H7 (cell line): ENCODE results near the gene MYRIP. TPM values are rescaled to one million over a fixed set of nuclear protein-coding genes. Genes with fewer than 3 reads are reported as not detected.
"Not testable (repeated sequence)": the region's sequence is repeated elsewhere in the genome, so short reads cannot be mapped to it uniquely, and the experiment has no call there.

ENCODE experiments used
- DNase-seq: peaks from one replicate; pipeline ENCODE4 v3.0.0; 2012
- H3K27me3 ChIP-seq: 2 replicates; pipeline ENCODE4 v1.6.0; 2011; ENCODE audit warnings: mild to moderate bottlenecking, low read length; ENCODE audit not compliant: control insufficient read depth, insufficient read depth
- H3K36me3 ChIP-seq: replicated peaks from 2 replicates; pipeline ENCODE4 v1.5.1; 2011; ENCODE audit warnings: low read length; ENCODE audit not compliant: control insufficient read depth, insufficient read depth
- H3K4me3 ChIP-seq: 2 replicates; pipeline ENCODE4 v1.5.1; 2011; ENCODE audit warnings: low read depth, mild to moderate bottlenecking, control low read depth, low read length, moderate library complexity; ENCODE audit not compliant: insufficient read depth
- total RNA-seq: library from RNA; depleted of rRNA; stranded (reverse); fragments of >200 nt; shearing (Covaris generic); gene quantifications from 2 replicates; pipeline ENCODE4 v1.2.3, GENCODE V29; 2014

MYRIP gene
- total RNA-seq, 1 experiment from 2014 or later = 7.8 TPM

DNA sequence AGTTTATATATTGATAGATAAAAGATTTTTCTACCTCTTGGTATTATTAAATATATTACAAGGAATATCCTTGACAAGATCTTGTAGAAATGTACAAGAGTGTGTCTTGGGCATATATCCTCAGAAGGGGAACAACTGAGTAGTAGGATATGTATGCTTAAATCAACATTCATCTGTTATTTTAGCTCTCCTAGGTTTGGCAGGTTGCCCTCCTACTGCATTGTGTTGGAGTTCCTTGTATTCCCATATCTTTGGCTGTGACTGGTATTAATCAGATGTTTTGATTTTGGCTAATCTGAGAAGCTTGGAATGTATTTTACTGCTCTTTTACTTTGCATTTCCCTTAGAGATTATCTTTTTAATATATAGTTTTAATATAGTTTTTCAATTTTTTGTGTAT is 4.6 kb downstream of the MYRIP start:
- H3K27me3 ChIP-seq = peaks cover 26% of the 10 kb centered on the region
- no peaks in the 10 kb centered on the region for H3K36me3 ChIP-seq
- H3K4me3 ChIP-seq = no peak overlapping the region
- DNase-seq = no peak

DNA sequence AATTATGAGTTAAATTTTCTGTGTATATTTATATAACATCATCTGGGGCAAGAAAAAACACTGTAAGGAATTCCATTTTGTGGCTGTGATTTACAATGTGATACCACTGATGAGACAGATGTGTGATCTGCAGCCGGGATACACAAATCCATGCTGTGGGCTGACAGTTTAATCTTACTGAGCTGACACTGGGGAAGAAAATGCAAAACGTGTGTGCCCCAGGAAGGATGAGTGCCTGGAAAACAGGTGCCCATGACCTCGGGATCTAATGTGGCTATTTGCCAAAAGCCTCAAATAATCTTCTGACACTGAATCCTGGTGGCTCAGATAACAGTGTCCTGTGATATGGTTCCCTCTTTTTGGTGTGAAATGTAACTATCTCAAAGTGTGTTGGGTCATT is 10.5 kb downstream of the MYRIP start:
- no peaks in the 10 kb centered on the region for H3K27me3 ChIP-seq
- H3K4me3 ChIP-seq = no peak overlapping the region
- no peaks in the 10 kb centered on the region for H3K36me3 ChIP-seq
- DNase-seq = no peak

DNA sequence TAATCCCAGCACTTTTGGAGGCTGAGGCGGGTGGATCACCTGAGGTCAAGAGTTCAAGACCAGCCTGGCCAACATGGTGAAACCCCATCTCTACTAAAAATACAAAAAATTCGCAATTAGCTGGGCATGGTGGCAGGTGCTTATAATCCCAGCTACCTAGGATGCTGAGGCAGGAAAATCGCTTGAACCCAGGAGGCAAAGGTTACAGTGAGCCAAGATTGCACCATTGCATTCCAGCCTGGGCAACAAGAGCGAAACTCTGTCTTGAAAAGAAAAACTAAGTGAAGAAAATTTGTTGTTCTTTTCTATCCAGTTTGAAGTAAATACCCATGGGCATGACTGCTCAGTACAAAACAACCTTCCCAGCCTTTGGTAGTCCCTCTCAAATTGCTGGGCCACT is 24.4 kb downstream of the MYRIP start:
- not testable (repeated sequence) for H3K4me3 ChIP-seq, H3K36me3 ChIP-seq, DNase-seq, H3K27me3 ChIP-seq

DNA sequence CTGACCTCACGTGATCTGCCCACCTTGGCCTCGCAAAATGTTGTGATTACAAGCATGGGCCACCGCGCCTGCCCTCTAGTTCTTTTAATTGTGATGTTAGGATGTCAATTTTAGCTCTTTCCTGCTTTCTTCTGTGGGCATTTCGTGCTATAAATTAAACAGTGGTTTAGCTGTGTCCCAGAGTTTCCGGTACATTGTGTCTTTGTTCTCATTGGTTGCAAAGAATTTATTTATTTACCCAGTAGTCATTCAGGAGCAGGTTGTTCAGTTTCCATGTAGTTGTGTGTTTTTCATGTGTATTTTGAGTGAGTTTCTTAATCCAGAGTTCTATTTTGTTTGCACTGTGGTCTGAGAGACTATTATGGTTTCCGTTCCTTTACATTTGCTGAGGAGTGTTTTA is 30.1 kb downstream of the MYRIP start:
- H3K27me3 ChIP-seq = no peaks in the 10 kb centered on the region
- H3K4me3 ChIP-seq = no peak overlapping the region
- no peak for DNase-seq
- H3K36me3 ChIP-seq = no peaks in the 10 kb centered on the region

DNA sequence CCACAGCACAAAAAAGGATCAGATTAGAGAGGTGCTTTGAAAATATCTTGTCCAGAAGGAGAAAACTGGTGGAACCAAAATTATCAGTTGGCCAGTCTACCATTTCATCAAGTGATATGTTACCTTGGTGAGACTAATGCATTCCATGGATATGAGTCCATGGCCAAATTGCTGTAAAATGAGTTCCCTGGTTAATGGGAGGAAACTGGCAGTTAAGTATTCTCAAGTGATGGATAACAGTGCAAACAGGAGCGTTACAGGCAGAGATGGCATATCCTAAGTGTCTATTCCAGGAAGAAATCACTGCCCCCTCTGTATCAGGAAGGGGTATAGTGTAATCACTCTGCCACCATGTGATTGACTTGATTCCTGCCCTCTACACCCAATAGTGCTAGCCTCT is 34.0 kb downstream of the MYRIP start:
- no peaks in the 10 kb centered on the region for H3K27me3 ChIP-seq
- no peak overlapping the region for H3K4me3 ChIP-seq
- no peak for DNase-seq
- no peaks in the 10 kb centered on the region for H3K36me3 ChIP-seq

DNA sequence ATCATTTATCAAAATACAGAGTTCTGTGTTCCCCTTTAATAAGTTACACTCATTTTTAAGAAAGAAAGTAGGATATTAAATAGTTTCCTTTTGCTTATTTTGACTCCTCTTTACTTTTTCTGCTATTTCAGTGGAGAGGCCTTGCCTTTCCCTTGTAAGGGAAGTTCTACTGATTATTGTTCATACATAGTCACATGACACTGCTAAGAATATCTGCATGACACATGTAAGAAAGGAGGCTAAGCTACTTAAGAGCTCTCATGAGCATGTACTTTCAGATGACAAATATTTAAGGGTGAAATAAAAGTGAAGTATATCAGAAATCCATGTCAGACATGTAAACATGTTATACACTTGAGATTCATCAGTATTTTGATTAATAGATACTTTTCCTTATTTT is 39.0 kb downstream of the MYRIP start:
- Histone ChIP-seq H3K4me3 (no peak overlapping the region), H3K27me3 (no peaks in the 10 kb centered on the region), H3K36me3 (no peaks in the 10 kb centered on the region)
- DNase-seq = no peak

DNA sequence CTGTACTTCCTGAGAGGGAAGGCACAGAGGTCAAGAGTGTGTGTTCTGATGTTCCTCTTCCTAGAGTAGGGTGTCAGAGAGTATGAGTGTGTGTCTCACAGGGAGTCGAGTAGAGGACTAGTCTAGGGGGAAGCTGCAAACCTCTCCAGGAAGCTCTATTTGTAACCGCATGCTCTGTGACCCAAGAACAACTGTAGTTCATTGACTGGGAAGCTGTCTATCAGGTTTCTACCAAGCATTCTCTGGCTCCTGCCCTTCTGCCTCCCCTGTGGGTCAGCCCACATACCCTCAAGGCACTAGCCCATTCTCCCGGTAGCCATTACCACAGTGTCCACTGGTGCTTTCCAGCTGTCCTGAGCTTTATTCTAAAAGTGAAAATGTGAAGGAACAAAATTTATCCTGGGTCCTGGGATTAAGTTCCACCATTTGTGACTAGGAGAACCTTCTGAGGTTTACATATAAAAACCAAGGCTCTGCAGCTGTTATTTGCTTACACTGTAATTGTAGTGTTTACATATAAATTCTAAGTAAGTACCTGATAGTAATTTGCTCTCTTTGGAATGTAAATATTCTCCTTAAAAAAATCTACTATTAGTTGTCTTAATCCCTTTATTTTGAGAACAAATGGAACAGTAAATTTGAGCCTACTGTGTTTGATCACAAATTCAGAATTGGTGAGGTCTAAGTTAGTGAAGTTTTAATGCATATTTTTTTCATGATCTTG is 40.7 kb downstream of the MYRIP start:
- Histone ChIP-seq H3K27me3 (no peaks in the 10 kb centered on the region), H3K4me3 (no peak overlapping the region), H3K36me3 (no peaks in the 10 kb centered on the region)
- DNase-seq = no peak

DNA sequence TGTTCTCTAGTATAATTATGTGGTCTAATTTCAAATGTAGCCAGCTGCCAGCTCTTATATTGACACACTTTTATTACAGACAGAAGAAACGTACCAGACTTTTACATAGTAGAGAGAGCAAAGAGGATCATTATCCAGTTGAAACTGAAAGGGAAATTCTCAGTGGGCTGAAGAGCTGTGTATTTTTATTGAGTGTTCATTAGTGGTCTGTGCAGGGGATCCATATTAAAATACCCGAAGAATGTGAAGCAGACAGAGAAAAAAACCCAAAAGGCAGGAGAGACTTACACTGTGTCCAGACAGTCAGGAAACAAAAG is 41.3 kb downstream of the MYRIP start:
- no peak overlapping the region for H3K4me3 ChIP-seq
- H3K27me3 ChIP-seq = no peaks in the 10 kb centered on the region
- no peaks in the 10 kb centered on the region for H3K36me3 ChIP-seq
- DNase-seq = no peak

DNA sequence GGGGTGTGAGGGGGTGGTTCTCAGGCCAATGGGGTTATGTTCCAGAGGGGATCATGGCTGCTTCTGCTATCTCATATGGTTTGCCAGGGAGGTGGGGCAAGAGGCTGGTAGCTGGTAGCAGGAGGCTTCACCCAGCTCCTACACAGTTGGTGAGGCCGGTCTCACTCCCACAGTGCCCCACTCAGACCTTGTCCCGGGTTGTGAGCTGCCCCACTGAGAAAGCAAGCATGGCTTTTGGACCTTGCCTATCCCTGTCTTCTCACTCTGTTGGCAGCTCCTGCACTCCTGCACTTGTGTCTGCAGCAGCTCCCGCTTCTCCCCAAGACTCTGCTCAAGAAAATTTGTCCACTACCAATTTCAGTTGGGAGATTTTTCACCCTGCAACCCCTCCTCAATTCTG is 46.1 kb downstream of the MYRIP start:
- no peak for DNase-seq
- Histone ChIP-seq H3K36me3 (no peaks in the 10 kb centered on the region), H3K27me3 (no peaks in the 10 kb centered on the region), H3K4me3 (no peak overlapping the region)

DNA sequence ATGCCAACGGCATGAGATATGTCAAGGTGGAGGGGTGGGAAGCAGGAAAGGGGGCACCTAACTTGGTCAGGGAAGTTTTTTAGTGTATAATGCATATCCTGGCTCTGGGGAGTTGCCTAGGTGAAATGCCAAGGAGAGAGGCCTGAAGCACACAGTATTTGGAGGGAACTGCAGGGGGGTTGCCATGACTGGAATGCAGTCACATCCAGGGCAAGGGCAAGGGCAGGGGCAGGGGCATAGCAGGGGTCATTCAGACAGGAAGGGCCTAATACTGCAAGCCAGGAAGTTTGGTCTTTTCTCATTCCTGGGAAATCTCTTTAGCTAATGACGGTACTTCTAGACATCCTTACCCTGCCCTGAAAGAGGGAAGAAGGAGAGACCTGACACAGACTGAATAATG is 60.5 kb downstream of the MYRIP start:
- DNase-seq = peak; percentile 13

DNA sequence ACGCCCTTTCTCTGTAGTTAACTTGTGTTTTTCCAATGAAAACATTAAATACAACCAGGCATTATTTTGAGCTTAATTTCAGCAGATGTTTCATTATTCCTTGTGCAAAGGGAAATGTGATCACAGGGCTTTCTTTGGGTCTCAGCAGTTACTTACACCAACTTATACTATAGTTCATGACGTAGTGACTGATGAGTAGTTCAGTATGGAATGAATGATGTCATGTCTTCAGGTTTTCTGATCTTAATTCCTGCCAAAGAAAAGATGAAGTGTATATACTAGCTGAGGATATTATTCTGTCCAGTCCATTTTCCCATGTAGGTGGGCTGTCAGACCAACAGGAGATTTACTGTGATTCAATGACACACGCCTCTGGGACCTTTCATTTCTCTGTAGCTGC is 61.3 kb downstream of the MYRIP start:
- DNase-seq = no peak
- Histone ChIP-seq H3K27me3 (no peaks in the 10 kb centered on the region), H3K4me3 (no peak overlapping the region), H3K36me3 (no peaks in the 10 kb centered on the region)

More for the DNA sequence above, 60.5 kb downstream of the MYRIP start:
- H3K4me3 ChIP-seq = no peak overlapping the region
- no peaks in the 10 kb centered on the region for H3K27me3 ChIP-seq
- no peaks in the 10 kb centered on the region for H3K36me3 ChIP-seq

DNA sequence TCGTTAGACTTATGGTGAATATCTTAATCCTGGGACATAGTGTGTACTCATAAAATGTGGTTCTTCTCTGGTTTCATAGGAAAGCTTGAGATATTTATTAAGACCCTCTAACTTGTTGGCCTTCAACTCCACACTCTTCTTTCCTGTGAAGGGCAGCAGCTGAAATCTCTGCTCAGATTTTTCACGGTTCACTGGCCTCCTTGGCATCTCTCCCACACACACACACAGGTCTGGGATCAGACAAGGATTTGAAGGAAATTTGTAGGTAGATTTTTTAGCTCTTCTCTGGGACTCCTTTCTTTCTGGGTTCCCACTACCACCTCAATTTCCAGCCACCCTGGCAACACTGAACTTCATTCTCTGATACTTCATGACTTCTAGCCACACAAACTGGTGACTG is 70.2 kb downstream of the MYRIP start:
- no peak overlapping the region for H3K4me3 ChIP-seq
- no peaks in the 10 kb centered on the region for H3K36me3 ChIP-seq
- DNase-seq = no peak
- no peaks in the 10 kb centered on the region for H3K27me3 ChIP-seq

DNA sequence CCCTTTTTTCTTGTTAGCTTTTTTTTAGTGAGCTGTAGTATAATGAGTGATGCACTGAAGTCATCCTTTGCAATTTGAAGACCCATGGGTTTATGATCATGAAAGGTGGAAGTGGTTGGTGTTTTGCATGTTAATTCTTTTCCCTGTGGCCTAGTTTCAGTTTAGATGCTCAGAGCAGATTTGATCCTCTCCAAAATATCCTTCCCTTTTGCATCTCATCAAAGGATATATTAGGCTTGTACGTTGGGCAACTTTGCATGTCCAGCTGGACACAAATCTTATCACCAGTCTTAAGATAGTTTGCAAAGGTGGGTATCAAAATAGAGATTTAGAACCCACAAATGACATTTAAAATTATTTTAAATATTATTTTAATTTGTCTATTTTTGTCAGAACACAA is 72.7 kb downstream of the MYRIP start:
- Histone ChIP-seq H3K27me3 (no peaks in the 10 kb centered on the region), H3K36me3 (no peaks in the 10 kb centered on the region), H3K4me3 (no peak overlapping the region)
- DNase-seq = no peak

DNA sequence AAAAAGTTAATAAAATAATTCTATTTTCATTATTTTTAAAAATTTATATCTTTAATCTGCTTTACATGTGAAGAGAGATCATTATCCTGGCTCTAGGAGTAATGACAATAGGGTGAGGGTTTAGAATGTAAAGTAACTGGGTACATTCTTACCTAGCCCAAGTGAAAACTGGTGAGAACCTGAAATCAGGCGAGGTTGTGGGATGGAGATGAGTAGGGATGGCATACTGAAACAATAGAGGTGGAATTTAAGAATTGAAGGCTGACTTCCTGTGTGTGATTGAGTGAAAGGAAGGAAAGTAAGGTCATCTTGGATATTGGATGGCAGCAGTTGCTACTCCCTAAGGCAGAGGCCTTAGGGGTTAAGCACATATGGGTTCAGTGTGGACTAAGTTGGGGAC is 82.7 kb downstream of the MYRIP start:
- Histone ChIP-seq H3K27me3 (no peaks in the 10 kb centered on the region), H3K36me3 (no peaks in the 10 kb centered on the region), H3K4me3 (no peak overlapping the region)
- DNase-seq = peak; percentile 16

DNA sequence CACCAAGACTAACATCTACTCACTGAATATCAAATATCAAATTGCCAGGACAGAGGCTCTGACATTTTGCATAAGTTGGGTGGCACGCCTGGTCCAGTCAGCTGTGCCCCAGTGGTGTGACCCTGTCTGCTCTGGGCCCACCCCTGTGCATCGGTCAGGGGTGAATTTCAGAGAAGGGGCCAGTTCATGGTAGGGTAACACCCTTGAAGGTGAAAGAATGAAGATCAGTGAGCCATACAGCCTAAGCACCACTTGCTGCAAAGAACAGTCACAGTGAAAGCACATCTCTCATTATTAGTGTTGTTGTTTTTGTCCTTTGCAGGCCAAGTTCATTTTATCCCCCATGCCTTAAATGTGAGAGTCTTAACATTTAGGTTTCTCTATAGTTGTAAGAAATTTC is 86.8 kb downstream of the MYRIP start:
- Histone ChIP-seq H3K36me3 (no peaks in the 10 kb centered on the region), H3K4me3 (no peak overlapping the region), H3K27me3 (no peaks in the 10 kb centered on the region)
- no peak for DNase-seq

DNA sequence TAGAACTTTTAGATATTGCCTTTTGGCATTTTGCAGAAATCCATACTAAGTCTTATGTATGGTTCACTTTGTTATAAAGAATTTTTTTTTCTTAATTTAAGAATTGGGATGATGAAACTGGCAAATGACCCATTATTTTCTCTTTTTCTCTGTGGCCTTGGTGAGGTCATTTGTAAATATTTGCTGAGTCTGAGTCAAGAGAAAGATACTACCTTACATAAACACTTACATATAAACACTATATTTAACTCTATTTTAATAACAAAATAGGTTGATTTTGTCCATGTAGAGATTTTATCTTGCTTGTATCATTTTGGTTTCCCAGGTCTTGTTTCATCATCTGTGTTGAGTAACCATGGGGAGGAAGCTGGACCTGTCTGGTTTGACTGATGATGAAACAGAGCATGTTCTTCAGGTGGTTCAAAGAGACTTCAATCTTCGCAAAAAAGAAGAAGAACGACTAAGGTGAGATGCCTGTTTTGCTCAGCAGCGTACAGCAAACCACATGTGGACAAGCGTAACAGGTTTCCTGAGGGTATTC is 91.1 kb downstream of the MYRIP start:
- no peak for DNase-seq

More for the DNA sequence above, 91.1 kb downstream of the MYRIP start:
- Histone ChIP-seq H3K36me3 (no peaks in the 10 kb centered on the region), H3K27me3 (no peaks in the 10 kb centered on the region), H3K4me3 (no peak overlapping the region)
